K562 (cell line): ENCODE measurements around the gene ASB10. TPM values are rescaled to one million over a fixed set of nuclear protein-coding genes. Genes with fewer than 3 reads are reported as not detected.

Experiments used
- FOXM1 ChIP-seq, 2 experiments: fragments of 450-650 bp in 1 of 2; sonication (generic) in 1 of 2; formaldehyde crosslinking in 1 of 2; IDR thresholded peaks; 2 replicates each; pipeline versions ENCODE4 v1.6.1 to v1.9.0; 2017 to 2022; ENCODE audit warnings: low read depth in 2 of 2, mild to moderate bottlenecking in 2 of 2, missing genetic modification reagents in 1 of 2, moderate library complexity in 1 of 2
- HNRNPUL1 ChIP-seq: fragments of 200-400 bp; formaldehyde crosslinking; IDR thresholded peaks from 2 replicates; pipeline ENCODE4 v1.6.1; 2017; ENCODE audit warnings: low read length
- NCOA6 ChIP-seq: fragments of 450-650 bp; IDR thresholded peaks from 2 replicates; pipeline ENCODE4 v1.6.1; 2017; ENCODE audit warnings: mild to moderate bottlenecking
- NFE2L1 ChIP-seq: fragments of 450-650 bp; IDR thresholded peaks from 2 replicates; pipeline ENCODE4 v1.6.1; 2016; ENCODE audit warnings: missing genetic modification characterization, low read depth, mild to moderate bottlenecking, missing compliant biosample characterization, moderate library complexity, borderline replicate concordance
- NFIC ChIP-seq: fragments of 450-650 bp; IDR thresholded peaks from 2 replicates; pipeline ENCODE4 v1.6.1; 2017; ENCODE audit warnings: mild to moderate bottlenecking, inconsistent platforms
- NUFIP1 ChIP-seq: fragments of 450-650 bp; IDR thresholded peaks from 2 replicates; pipeline ENCODE4 v1.6.1; 2018; ENCODE audit not compliant: partially characterized antibody
- POLR2B ChIP-seq: fragments of 450-650 bp; IDR thresholded peaks from 2 replicates; pipeline ENCODE4 v1.6.1; 2018; ENCODE audit warnings: low read depth; ENCODE audit not compliant: partially characterized antibody
- POLR2G ChIP-seq: fragments of 200-400 bp; formaldehyde crosslinking; IDR thresholded peaks from 2 replicates; pipeline ENCODE4 v1.6.1; 2017; ENCODE audit warnings: low read depth, mild to moderate bottlenecking, antibody characterized with exemption, low read length, moderate library complexity
- RAD21 ChIP-seq, 2 experiments: fragments of 250-450 bp in 1 of 2; fragments of 450-650 bp in 1 of 2; sonication (Bioruptor Pico) in 1 of 2; formaldehyde crosslinking in 1 of 2; IDR thresholded peaks in 1 of 2; conservative IDR thresholded peaks in 1 of 2; 2 replicates each; pipeline versions ENCODE4 v1.4.0 to v1.8.0; 2020 to 2022; ENCODE audit warnings: mild to moderate bottlenecking in 2 of 2, moderate library complexity in 1 of 2
- TARDBP ChIP-seq: fragments of 450-650 bp; IDR thresholded peaks from 2 replicates; pipeline ENCODE4 v1.6.1; 2016
- TCF7 ChIP-seq: sonication (generic); IDR thresholded peaks from 2 replicates; pipeline ENCODE4 v1.6.1; 2016; ENCODE audit warnings: antibody characterized with exemption, borderline replicate concordance
- XRCC4 ChIP-seq: IDR thresholded peaks from one replicate; pipeline ENCODE4 v1.6.1; 2011; ENCODE audit not compliant: insufficient read depth, insufficient read length; ENCODE audit errors: extremely low read depth
- XRCC5 ChIP-seq: fragments of 200-400 bp; formaldehyde crosslinking; IDR thresholded peaks from 2 replicates; pipeline ENCODE4 v1.6.1; 2017; ENCODE audit warnings: low read depth, mild to moderate bottlenecking, low read length
- ZNF41 ChIP-seq: fragments of 250-450 bp; sonication (Bioruptor Pico); conservative IDR thresholded peaks from 2 replicates; pipeline ENCODE4 v1.4.0; 2020; ENCODE audit warnings: mild to moderate bottlenecking
- polyA plus RNA-seq, 8 experiments: library from polyadenylated mRNA; depleted of rRNA in 4 of 8; stranded (reverse) in 5 of 8; unstranded in 3 of 8; fragments of >200 nt; fragmentation: Nextera tagmentation in 2 of 8; fragmentation: Illumina TruSeq in 1 of 8; extraction: Ambion mirVana in 2 of 8; extraction: Trizol in 1 of 8; gene quantifications; 2 replicates each; pipeline versions ENCODE4 v1.2.1 to v1.2.3, GENCODE V29; 2011 to 2014; ENCODE audit warnings: inconsistent platforms in 1 of 8, missing spikeins in 1 of 8
- total RNA-seq, 7 experiments: library from RNA; depleted of rRNA in 6 of 7; stranded (reverse); fragments of >200 nt in 6 of 7; fragmentation: Illumina TruSeq in 2 of 7; extraction: Trizol in 2 of 7; gene quantifications; 2 replicates each; pipeline versions ENCODE4 v1.2.1 to v1.2.3, GENCODE V29; 2011 to 2021; ENCODE audit warnings: low replicate concordance in 1 of 7
- TF ChIP-seq, protein P1 (sequence below): fragments of 450-650 bp; formaldehyde crosslinking; IDR thresholded peaks from 2 replicates; pipeline ENCODE4 v1.4.0; 2022; ENCODE audit warnings: mild to moderate bottlenecking, moderate library complexity
- TF ChIP-seq, protein P2 (sequence below): fragments of 250-450 bp; sonication (Bioruptor Pico); IDR thresholded peaks from 2 replicates; pipeline ENCODE4 v1.4.0; 2020
- TF ChIP-seq, protein P3 (sequence below): fragments of 200-800 bp; sonication (Bioruptor generic); IDR thresholded peaks from 2 replicates; pipeline ENCODE4 v1.6.1; 2017; ENCODE audit warnings: missing genetic modification characterization, missing compliant biosample characterization
- TF ChIP-seq, protein P4 (sequence below): sonication (generic); formaldehyde crosslinking; IDR thresholded peaks from 2 replicates; pipeline ENCODE4 v1.9.0; 2022; ENCODE audit warnings: mild to moderate bottlenecking, missing genetic modification reagents

ASB10 gene
- total and polyA plus RNA-seq, 9 of the 15 experiments (the other 6 are each of a cell fraction or from before 2014, with no cell fraction given), result not detected

DNA sequence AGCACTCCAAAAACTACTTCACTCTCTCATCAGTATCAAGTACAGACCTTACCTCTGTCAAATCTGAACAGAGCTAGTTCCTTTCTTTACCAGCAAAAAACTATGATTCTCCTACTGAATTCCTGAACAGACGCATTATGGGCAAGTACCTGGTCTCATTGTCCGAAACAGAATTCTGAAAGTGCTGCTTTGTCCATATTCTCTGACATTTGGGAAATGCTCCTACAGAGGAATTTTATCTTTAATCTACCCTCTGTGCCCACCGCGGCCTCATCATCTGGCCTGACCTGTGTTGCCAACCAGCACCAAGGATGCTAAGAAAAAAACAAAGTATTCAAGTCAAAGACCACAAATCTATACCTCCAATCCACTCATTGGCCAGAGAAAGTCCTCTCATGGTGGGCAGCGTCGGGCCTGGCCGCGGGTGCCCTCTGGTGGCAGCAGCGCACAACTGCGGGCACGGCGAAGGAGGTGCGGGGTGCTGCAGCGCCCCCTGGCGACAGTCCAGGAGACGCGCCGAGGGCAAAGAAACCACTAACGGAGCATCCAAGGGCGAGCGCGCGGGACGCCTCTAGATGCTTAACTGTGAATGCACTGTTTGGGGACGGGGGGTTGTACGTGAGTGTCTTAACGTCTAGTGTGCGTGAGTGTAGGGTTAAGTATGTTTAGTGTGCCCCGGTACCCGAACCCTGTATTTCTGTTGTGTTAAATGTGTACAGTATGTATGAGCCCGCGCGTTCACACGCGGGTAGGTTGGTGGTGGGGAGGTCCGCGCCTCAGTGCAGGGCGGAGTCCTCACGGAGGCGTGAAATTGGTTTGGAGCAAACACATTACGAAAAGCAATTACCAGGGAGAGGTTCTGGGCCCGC lies 14.5 kb downstream of the ASB10 start (continued):
- TF ChIP-seq NFIC (peak; percentile 54), XRCC5 (peak; percentile 100), NUFIP1 (peak; percentile 20), POLR2B (no peak), RAD21 (CRISPR knock-in tag; conservative IDR thresholded peaks at IDR 0.05 in 1 of 2, IDR thresholded peaks at IDR 0.05 in 1 of 2) (peak; percentile 97 to 100), TARDBP (peak; percentile 86), XRCC4 (no peak), ZNF41 (CRISPR knock-in tag) (0 out of 2 replicates have a peak, but pooled peaks have one; percentile 22), NCOA6 (no peak), HNRNPUL1 (no peak), FOXM1 (IDR thresholded peaks at IDR 0.05; ENCODE audit: low read depth) (no peak), FOXM1 (CRISPR knock-in tag; IDR thresholded peaks at IDR 0.05; ENCODE audit: low read depth) (peak; percentile 76; the same call in 1 of the 2 replicates), TCF7 (0 out of 2 replicates have a peak, but pooled peaks have one; percentile 61), NFE2L1 (no peak), POLR2G (0 out of 2 replicates have a peak, but pooled peaks have one; percentile 45)
- TF ChIP-seq, protein P1, sequence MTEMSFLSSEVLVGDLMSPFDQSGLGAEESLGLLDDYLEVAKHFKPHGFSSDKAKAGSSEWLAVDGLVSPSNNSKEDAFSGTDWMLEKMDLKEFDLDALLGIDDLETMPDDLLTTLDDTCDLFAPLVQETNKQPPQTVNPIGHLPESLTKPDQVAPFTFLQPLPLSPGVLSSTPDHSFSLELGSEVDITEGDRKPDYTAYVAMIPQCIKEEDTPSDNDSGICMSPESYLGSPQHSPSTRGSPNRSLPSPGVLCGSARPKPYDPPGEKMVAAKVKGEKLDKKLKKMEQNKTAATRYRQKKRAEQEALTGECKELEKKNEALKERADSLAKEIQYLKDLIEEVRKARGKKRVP (CRISPR knock-in tag), result 0 out of 2 replicates have a peak, but pooled peaks have one; percentile 28
- TF ChIP-seq, protein P2, sequence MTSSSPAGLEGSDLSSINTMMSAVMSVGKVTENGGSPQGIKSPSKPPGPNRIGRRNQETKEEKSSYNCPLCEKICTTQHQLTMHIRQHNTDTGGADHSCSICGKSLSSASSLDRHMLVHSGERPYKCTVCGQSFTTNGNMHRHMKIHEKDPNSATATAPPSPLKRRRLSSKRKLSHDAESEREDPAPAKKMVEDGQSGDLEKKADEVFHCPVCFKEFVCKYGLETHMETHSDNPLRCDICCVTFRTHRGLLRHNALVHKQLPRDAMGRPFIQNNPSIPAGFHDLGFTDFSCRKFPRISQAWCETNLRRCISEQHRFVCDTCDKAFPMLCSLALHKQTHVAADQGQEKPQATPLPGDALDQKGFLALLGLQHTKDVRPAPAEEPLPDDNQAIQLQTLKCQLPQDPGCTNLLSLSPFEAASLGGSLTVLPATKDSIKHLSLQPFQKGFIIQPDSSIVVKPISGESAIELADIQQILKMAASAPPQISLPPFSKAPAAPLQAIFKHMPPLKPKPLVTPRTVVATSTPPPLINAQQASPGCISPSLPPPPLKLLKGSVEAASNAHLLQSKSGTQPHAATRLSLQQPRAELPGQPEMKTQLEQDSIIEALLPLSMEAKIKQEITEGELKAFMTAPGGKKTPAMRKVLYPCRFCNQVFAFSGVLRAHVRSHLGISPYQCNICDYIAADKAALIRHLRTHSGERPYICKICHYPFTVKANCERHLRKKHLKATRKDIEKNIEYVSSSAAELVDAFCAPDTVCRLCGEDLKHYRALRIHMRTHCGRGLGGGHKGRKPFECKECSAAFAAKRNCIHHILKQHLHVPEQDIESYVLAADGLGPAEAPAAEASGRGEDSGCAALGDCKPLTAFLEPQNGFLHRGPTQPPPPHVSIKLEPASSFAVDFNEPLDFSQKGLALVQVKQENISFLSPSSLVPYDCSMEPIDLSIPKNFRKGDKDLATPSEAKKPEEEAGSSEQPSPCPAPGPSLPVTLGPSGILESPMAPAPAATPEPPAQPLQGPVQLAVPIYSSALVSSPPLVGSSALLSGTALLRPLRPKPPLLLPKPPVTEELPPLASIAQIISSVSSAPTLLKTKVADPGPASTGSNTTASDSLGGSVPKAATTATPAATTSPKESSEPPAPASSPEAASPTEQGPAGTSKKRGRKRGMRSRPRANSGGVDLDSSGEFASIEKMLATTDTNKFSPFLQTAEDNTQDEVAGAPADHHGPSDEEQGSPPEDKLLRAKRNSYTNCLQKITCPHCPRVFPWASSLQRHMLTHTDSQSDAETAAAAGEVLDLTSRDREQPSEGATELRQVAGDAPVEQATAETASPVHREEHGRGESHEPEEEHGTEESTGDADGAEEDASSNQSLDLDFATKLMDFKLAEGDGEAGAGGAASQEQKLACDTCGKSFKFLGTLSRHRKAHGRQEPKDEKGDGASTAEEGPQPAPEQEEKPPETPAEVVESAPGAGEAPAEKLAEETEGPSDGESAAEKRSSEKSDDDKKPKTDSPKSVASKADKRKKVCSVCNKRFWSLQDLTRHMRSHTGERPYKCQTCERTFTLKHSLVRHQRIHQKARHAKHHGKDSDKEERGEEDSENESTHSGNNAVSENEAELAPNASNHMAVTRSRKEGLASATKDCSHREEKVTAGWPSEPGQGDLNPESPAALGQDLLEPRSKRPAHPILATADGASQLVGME (CRISPR knock-in tag), result 0 out of 2 replicates have a peak, but pooled peaks have one; percentile 35
- TF ChIP-seq, protein P3, sequence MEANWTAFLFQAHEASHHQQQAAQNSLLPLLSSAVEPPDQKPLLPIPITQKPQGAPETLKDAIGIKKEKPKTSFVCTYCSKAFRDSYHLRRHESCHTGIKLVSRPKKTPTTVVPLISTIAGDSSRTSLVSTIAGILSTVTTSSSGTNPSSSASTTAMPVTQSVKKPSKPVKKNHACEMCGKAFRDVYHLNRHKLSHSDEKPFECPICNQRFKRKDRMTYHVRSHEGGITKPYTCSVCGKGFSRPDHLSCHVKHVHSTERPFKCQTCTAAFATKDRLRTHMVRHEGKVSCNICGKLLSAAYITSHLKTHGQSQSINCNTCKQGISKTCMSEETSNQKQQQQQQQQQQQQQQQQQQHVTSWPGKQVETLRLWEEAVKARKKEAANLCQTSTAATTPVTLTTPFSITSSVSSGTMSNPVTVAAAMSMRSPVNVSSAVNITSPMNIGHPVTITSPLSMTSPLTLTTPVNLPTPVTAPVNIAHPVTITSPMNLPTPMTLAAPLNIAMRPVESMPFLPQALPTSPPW (CRISPR knock-in tag), result 0 out of 2 replicates have a peak, but pooled peaks have one; percentile 30
- TF ChIP-seq, protein P4, sequence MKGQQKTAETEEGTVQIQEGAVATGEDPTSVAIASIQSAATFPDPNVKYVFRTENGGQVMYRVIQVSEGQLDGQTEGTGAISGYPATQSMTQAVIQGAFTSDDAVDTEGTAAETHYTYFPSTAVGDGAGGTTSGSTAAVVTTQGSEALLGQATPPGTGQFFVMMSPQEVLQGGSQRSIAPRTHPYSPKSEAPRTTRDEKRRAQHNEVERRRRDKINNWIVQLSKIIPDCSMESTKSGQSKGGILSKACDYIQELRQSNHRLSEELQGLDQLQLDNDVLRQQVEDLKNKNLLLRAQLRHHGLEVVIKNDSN (CRISPR knock-in tag), result no peak
